Aorta (tissue), 5 donors: Measurements from ENCODE around the gene RP2. TPM values are rescaled to one million over a fixed set of nuclear protein-coding genes. Genes with fewer than 3 reads are reported as not detected.

Source experiments
- ATAC-seq: fragments of 200-7000 bp; cut with Tn5 transposase; one replicate; pipeline ENCODE4 v1.9.1; 2022; ENCODE audit warnings: moderate library complexity; ENCODE audit not compliant: low FRiP score
- DNase-seq, 2 donors: peaks; one replicate each; pipeline ENCODE4 v3.0.0-alpha.2; 2020
- H3K27ac ChIP-seq, 2 donors: one replicate each; pipeline ENCODE4 v1.5.1; 2013; ENCODE audit warnings: low read length in 2 of 2, mild to moderate bottlenecking in 2 of 2, moderate library complexity in 2 of 2, control low read depth in 1 of 2, inconsistent platforms in 1 of 2, low read depth in 1 of 2
- H3K27me3 ChIP-seq, 2 donors: one replicate each; pipeline ENCODE4 v1.6.1; 2013; ENCODE audit warnings: control low read depth in 1 of 2, low read length in 1 of 2, mild to moderate bottlenecking in 1 of 2, moderate library complexity in 1 of 2; ENCODE audit not compliant: insufficient read depth in 2 of 2, control insufficient read depth in 1 of 2
- H3K36me3 ChIP-seq, 2 donors: one replicate each; pipeline ENCODE4 v1.6.1; 2013; ENCODE audit warnings: control low read depth in 1 of 2, low read length in 1 of 2, mild to moderate bottlenecking in 1 of 2; ENCODE audit not compliant: insufficient read depth in 2 of 2, control insufficient read depth in 1 of 2
- H3K4me1 ChIP-seq, 2 donors: one replicate each; pipeline ENCODE4 v1.6.1; 2013; ENCODE audit warnings: low read length in 2 of 2, control low read depth in 1 of 2, mild to moderate bottlenecking in 1 of 2, moderate library complexity in 1 of 2; ENCODE audit not compliant: insufficient read depth in 2 of 2, control insufficient read depth in 1 of 2
- H3K4me3 ChIP-seq, 2 donors: one replicate each; pipeline ENCODE4 v1.5.1; 2013; ENCODE audit warnings: low read length in 2 of 2, control low read depth in 1 of 2, mild to moderate bottlenecking in 1 of 2
- H3K9me3 ChIP-seq: one replicate; pipeline ENCODE4 v1.6.1; 2013; ENCODE audit warnings: mild to moderate bottlenecking, low read length; ENCODE audit not compliant: control insufficient read depth
- WGBS, 2 donors: extraction: QIAGEN DNeasy Blood & Tissue Kit; methylation state at CpG; one replicate each; pipeline ENCODE4 v1.1.7; 2013; 5-methylcytosine and 5-hydroxymethylcytosine counted together
- intact Hi-C, 2 donors: fragments of 100-400 bp; cut with DNase I; formaldehyde crosslinking; loops; one replicate each; pipeline versions ENCODE4 v1.14.2 to v1.15.0; 2022
- polyA plus RNA-seq, 2 donors: library from polyadenylated mRNA; stranded (reverse); fragments of 200-250 nt; gene quantifications; one replicate each; pipeline ENCODE4 v1.2.3, GENCODE V29; 2013
- total RNA-seq, 2 donors: library from RNA; stranded (reverse); fragmentation: NEBNext Ultra II Directional; extraction: Animal tissue kit (Norgen Biotek cat#: 25700); gene quantifications; one replicate each; pipeline ENCODE4 v1.2.1, GENCODE V29; 2021
- donor health status: healthy with polysubstance abuse.
- donor health status: Bipolar disorder and iron deficiency.
- donor health status: DM: no; HTN: no; CAD: no.
- donor health status: DM: no; HTN: no; CAD: no.
- donor health status: DM: yes; HTN: yes; CAD: no.

Gene RP2
- total and polyA plus RNA-seq, 4 donors, result 7.0 to 11.0 (median 10.0) TPM

DNA sequence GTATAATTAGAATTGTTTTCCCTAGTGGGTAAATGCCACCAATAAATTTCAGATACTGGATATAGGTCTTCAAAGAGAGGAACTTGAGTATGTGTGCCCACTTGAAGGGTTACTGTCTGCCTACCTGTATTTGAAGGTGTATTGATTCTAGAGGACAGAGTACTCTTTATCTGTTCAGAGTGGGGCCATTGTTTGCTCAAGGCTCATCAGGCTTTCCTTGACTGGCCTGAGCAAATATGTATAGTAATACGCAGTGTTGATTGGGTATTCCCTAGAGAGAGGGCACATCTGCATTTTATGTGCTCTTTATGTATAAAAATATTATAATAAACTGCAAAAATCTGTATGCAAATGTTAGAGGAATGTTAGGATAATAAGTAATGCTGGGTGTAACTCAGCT lies 23.7 kb downstream of the RP2 start:
- H3K4me3 ChIP-seq, result no peak overlapping the region
- DNase-seq (no peak), ATAC-seq (no peak)
- no peak overlapping the region for H3K27ac ChIP-seq
- H3K9me3 ChIP-seq, result no peaks in the 10 kb centered on the region
- no peaks in the 10 kb centered on the region for H3K4me1 ChIP-seq
- H3K36me3 ChIP-seq, result no peaks in the 10 kb centered on the region
- 78 to 98% methylated on average over 1 of the region's 1 CpG for WGBS, 2 donors
- H3K27me3 ChIP-seq, result no peaks in the 10 kb centered on the region
- intact Hi-C loops, result no loop called here

DNA sequence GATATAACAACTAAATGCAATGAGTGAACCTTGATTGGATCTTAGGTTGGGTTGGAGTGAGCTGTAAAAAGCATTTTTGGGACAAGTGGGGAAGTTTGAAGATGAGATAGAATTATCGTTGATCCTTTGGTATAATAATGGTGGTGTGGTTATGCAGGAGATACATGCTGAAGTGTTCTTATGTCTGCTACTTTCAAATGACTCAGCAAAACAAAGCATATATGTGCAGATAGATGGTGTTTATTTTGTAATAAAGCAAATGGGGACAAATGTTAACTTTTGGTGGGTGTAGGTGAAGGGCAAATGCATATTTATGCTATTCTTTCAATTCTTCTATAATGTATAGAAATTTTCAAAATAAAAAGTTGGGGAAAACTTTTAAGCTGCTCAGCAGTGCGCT lies 26.2 kb downstream of the RP2 start:
- H3K4me1 ChIP-seq, result peaks cover 0 to 2% of the 10 kb centered on the region in 2 donors
- no peak overlapping the region for H3K27ac ChIP-seq
- H3K9me3 ChIP-seq, result no peaks in the 10 kb centered on the region
- ATAC-seq, result no peak
- no peaks in the 10 kb centered on the region for H3K27me3 ChIP-seq
- no peaks in the 10 kb centered on the region for H3K36me3 ChIP-seq
- intact Hi-C loops, result no loop called here
- 88 to 97% methylated on average over 2 of the region's 2 CpGs for WGBS, 2 donors
- no peak overlapping the region for H3K4me3 ChIP-seq
- no peak for DNase-seq

DNA sequence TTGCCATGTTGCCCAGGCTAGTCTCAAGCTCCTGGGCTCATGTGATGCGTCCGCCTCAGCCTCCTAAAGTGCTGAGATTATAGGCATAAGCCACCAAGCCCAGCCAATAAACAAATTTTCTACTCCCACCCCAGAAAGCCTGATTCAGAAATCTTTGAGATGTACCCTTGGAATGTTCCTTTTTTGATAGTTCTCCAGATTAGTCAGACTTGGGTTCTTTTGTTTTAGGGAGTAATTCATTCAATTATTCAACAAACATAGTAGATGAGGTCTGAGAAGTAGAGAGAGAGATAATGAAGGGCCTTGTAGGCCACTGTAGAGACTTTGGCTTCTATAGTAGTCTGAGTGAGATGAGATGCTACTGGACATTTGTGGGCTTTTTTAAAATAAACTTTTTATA lies 27.8 kb downstream of the RP2 start:
- WGBS, 2 donors, result 82 to 95% methylated on average over 2 of the region's 2 CpGs
- ATAC-seq (no peak), DNase-seq (no peak)
- no peaks in the 10 kb centered on the region for H3K36me3 ChIP-seq
- no peak overlapping the region for H3K27ac ChIP-seq
- H3K27me3 ChIP-seq, result no peaks in the 10 kb centered on the region
- no peak overlapping the region for H3K4me3 ChIP-seq
- no peaks in the 10 kb centered on the region for H3K9me3 ChIP-seq
- H3K4me1 ChIP-seq, result peaks cover 0 to 2% of the 10 kb centered on the region in 2 donors
- intact Hi-C loops, result no loop called here

DNA sequence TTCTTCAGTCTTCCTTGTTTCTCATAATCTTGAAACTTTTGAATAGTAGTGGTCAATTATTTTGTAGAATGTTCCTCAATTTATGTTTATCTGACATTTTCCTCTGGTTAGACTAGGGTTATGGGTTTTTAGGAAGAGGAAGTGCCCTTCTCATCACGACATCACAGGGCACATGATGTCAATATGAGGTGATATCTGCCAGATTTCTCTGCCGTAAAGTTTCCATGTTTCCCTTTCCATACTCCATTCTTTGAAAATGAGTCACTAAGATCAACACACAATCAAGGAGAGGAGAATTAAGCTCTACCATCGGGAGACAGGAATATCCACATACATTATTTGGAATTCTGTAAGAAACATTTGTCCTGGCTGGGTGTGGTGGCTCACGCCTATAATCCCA lies 28.4 kb downstream of the RP2 start:
- Histone ChIP-seq H3K27ac (no peak overlapping the region), H3K4me3 (no peak overlapping the region), H3K27me3 (no peaks in the 10 kb centered on the region), H3K4me1 (peaks cover 0 to 2% of the 10 kb centered on the region in 2 donors), H3K9me3 (no peaks in the 10 kb centered on the region), H3K36me3 (no peaks in the 10 kb centered on the region)
- ATAC-seq (no peak), DNase-seq (no peak)
- intact Hi-C loops, result no loop called here
- WGBS, 2 donors, result 25 to 33% methylated on average over 4 of the region's 4 CpGs

DNA sequence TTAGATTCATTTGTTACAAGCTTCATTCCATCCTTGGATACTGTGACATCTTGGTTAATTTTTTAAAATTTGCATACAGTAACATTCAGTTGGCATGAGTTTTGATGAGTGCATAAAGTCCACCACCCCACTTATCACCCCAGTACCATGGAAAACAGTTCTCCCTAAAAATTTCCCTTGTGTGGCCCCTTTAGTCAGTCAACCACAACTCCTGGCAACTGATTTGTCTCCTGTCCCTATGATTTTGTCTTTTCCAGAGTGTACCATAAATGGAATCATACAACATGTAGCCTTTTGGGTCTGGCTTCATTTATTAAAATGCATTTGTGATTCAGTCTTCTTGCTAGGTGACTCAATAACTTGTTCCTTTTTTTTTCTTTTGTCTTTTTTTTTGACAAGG lies 29.9 kb downstream of the RP2 start:
- Histone ChIP-seq H3K4me1 (peaks cover 0 to 2% of the 10 kb centered on the region in 2 donors), H3K9me3 (no peaks in the 10 kb centered on the region), H3K36me3 (no peaks in the 10 kb centered on the region), H3K27me3 (no peaks in the 10 kb centered on the region), H3K27ac (no peak overlapping the region), H3K4me3 (no peak overlapping the region)
- intact Hi-C loops, result no loop called here
- DNase-seq (no peak), ATAC-seq (no peak)

DNA sequence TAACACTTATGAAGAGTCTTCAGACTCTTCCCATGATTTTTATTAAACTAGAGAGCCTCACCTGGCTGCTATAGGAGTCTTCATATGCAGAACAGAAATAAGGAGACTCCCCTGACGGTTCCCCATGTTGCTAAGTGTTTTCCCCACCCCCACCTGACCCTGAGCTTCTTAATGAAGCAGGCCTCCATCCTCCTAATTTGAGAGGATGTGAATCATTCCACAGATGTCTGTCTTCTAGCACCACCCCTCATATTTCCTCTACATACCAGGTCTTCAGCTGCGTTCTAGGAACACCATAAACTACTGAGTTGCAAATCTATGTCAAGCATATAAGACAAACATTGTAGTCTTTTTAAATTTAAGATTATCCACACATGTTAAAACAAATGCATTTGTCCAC lies 36.9 kb downstream of the RP2 start:
- DNase-seq (no peak), ATAC-seq (no peak)
- 57 to 75% methylated on average over 2 of the region's 2 CpGs for WGBS, 2 donors
- Histone ChIP-seq H3K36me3 (no peaks in the 10 kb centered on the region), H3K27ac (no peak overlapping the region), H3K27me3 (no peaks in the 10 kb centered on the region), H3K4me3 (no peak overlapping the region), H3K9me3 (no peaks in the 10 kb centered on the region), H3K4me1 (no peaks in the 10 kb centered on the region)
- intact Hi-C loops, result no loop called here

DNA sequence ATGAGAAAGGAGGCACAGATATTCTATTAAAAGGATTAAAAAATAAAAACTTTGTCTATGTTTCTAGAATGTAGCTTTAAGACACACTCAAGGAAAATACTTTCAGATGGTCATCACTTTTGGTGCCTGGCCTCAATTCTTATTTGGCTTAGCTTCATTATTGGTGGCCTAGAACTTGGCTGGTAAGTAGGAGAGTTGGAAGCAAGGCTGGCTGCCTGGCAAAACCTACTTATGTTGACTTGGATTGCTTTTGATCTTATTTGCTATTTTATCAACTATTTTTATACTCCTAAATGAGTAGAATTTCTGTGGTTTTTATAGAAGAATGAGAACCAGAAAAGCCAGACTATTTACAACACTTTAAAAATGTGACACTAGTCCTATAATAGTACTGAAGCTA lies 40.1 kb downstream of the RP2 start:
- Histone ChIP-seq H3K4me3 (no peak overlapping the region), H3K36me3 (no peaks in the 10 kb centered on the region), H3K4me1 (no peaks in the 10 kb centered on the region), H3K9me3 (no peaks in the 10 kb centered on the region), H3K27me3 (no peaks in the 10 kb centered on the region), H3K27ac (no peak overlapping the region)
- no peak for ATAC-seq
- intact Hi-C loops, result no loop called here
- DNase-seq, result no peak

DNA sequence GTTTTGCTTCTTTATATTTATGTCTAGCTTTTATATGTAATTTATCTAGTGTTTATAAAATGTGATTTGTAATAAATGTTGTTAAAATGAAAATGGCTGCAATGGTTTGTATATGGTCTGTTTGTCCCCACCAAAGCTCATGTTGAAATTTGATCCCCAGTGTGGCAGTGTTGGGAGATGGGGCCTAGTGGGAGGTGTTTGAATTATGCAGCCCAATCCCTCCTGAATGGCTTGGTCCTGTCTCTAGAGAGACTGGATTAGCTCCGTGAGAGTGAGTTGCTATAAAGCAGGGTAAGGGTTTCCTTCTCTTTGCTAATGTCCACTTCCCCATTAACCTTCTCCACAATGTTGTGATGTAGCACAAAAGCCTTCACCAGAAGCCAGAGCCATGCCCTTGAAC lies 45.4 kb downstream of the RP2 start:
- WGBS, 2 donors, result 30 to 100% methylated on average over 1 of the region's 1 CpG
- intact Hi-C loops, result no loop called here
- no peaks in the 10 kb centered on the region for H3K27me3 ChIP-seq
- no peak for ATAC-seq
- H3K4me1 ChIP-seq, result no peaks in the 10 kb centered on the region
- H3K9me3 ChIP-seq, result no peaks in the 10 kb centered on the region
- no peak overlapping the region for H3K4me3 ChIP-seq
- DNase-seq, result no peak
- H3K36me3 ChIP-seq, result no peaks in the 10 kb centered on the region
- H3K27ac ChIP-seq, result no peak overlapping the region

DNA sequence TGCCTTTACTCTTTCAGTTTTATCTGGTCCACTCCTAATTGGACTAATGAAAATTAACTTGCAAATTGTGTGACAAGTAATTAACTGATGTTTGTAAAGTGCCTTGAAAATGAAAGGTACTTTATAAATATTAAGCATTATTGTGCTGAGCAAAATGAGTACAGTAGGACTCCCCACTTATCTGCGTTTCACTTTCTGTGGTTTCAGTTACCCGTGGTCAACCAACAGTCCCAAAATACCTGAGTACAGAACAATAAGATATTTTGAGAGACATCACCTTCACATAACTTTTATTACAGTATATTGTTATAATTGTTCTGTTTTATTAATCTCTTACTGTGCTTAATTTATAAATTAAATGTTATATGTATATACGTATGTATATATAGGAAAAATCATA lies 48.0 kb downstream of the RP2 start:
- ATAC-seq (no peak), DNase-seq (no peak)
- WGBS, 2 donors, result 87 to 97% methylated on average over 3 of the region's 3 CpGs
- Histone ChIP-seq H3K9me3 (no peaks in the 10 kb centered on the region), H3K4me1 (no peaks in the 10 kb centered on the region), H3K27me3 (no peaks in the 10 kb centered on the region), H3K36me3 (no peaks in the 10 kb centered on the region), H3K4me3 (no peak overlapping the region), H3K27ac (no peak overlapping the region)
- intact Hi-C loops, result no loop called here

DNA sequence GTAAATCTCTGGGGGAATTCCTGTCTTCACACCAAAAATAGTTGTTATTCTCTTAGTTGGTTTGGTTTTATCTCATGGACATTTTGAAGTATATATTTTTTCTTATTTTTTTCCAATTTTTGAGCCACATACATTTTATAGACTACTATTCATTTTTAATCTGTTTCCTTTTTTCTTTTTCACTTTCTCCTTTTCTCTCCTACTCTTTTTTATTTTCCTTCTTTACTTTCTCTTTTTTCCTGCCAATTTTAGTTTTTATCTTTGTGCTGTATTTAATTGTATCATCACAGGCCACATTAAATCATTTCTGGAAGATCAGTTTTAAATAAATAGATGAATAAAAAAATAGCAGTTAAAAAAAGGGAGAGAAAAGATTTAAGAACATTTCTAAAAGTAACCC lies 61.4 kb downstream of the RP2 start:
- H3K36me3 ChIP-seq, result no peaks in the 10 kb centered on the region
- H3K9me3 ChIP-seq, result no peaks in the 10 kb centered on the region
- intact Hi-C loops, result no loop called here
- H3K4me1 ChIP-seq, result no peaks in the 10 kb centered on the region
- ATAC-seq, result no peak
- H3K27me3 ChIP-seq, result no peaks in the 10 kb centered on the region
- H3K4me3 ChIP-seq, result no peak overlapping the region
- no peak overlapping the region for H3K27ac ChIP-seq
- no peak for DNase-seq
